Limb (tissue), 2 donors: ENCODE measurements around the gene GPX5.
A peak's percentile ranks its signal among the peaks of the same experiment; 100 is the strongest.
"Not testable (repeated sequence)": the region's sequence is repeated elsewhere in the genome, so short reads cannot be mapped to it uniquely, and the experiment has no call there.

Source experiments
- DNase-seq, 2 donors: peaks; one replicate each; pipeline ENCODE4 v3.0.0-alpha.2; 2016; ENCODE audit errors: extremely low spot score in 2 of 2

The GPX5 gene

GRCh38 chr6:28512387-28512786 is 13.3 kb upstream of the GPX5 start:
- DNase-seq = not testable (repeated sequence)

GRCh38 chr6:28515676-28516075 is 10.0 kb upstream of the GPX5 start, which contains the start of gene GPX6:
TSS of gene GPX6 (minus strand) at chr6:28515793. CDS start at chr6:28515743, 50 bp downstream.
- DNase-seq = no peak

- no peak for DNase-seq
Measured at GRCh38 chr6:28517964-28518363, 7.7 kb upstream of the GPX5 start.

GRCh38 chr6:28522594-28523240 is 3.0 kb upstream of the GPX5 start:
- no peak for DNase-seq

GRCh38 chr6:28523241-28523622 is 2.4 kb upstream of the GPX5 start:
- DNase-seq = no peak

- DNase-seq = no peak
Measured at GRCh38 chr6:28530777-28531176, 5.1 kb downstream of the GPX5 start.

GRCh38 chr6:28531479-28532128 is 5.9 kb downstream of the GPX5 start:
- DNase-seq = no peak

GRCh38 chr6:28534306-28534705 is 8.6 kb downstream of the GPX5 start:
- no peak for DNase-seq

GRCh38 chr6:28534875-28535274 is 9.2 kb downstream of the GPX5 start:
- DNase-seq = no peak

GRCh38 chr6:28537065-28537464 is 11.4 kb downstream of the GPX5 start:
- peak; percentile 42 to 55 for DNase-seq

GRCh38 chr6:28537509-28538140 is 11.9 kb downstream of the GPX5 start:
- DNase-seq = peak in 1 of 2 donors; percentile 42

GRCh38 chr6:28541996-28542395 is 16.3 kb downstream of the GPX5 start:
- no peak for DNase-seq

- peak; percentile 72 to 74 for DNase-seq
Measured at GRCh38 chr6:28542440-28543296, 17.0 kb downstream of the GPX5 start.

- DNase-seq = peak; percentile 51 to 75
Measured at GRCh38 chr6:28543651-28544610, 18.2 kb downstream of the GPX5 start.

GRCh38 chr6:28545955-28546354 is 20.3 kb downstream of the GPX5 start:
- no peak for DNase-seq

- not testable (repeated sequence) for DNase-seq
Measured at GRCh38 chr6:28547003-28547402, 21.3 kb downstream of the GPX5 start.

GRCh38 chr6:28551891-28552666 is 26.4 kb downstream of the GPX5 start:
- no peak for DNase-seq

- DNase-seq = no peak
Measured at GRCh38 chr6:28553384-28553985, 27.8 kb downstream of the GPX5 start.
